GM21825 (cell line): ENCODE measurements around the gene MLLT3.

Source experiments
- ATAC-seq: cut with Tn5 transposase; IDR thresholded peaks from one replicate; pipeline ENCODE4 v1.9.1; 2021; ENCODE audit warnings: mild to moderate bottlenecking, moderate library complexity; ENCODE audit not compliant: unreplicated experiment

MLLT3 gene

GRCh38 chr9:20481437-20481836 lies 140.9 kb downstream of the MLLT3 start:
- no peak for ATAC-seq

- no peak for ATAC-seq
Measured at GRCh38 chr9:20480249-20480648, 142.1 kb downstream of the MLLT3 start.

DNA sequence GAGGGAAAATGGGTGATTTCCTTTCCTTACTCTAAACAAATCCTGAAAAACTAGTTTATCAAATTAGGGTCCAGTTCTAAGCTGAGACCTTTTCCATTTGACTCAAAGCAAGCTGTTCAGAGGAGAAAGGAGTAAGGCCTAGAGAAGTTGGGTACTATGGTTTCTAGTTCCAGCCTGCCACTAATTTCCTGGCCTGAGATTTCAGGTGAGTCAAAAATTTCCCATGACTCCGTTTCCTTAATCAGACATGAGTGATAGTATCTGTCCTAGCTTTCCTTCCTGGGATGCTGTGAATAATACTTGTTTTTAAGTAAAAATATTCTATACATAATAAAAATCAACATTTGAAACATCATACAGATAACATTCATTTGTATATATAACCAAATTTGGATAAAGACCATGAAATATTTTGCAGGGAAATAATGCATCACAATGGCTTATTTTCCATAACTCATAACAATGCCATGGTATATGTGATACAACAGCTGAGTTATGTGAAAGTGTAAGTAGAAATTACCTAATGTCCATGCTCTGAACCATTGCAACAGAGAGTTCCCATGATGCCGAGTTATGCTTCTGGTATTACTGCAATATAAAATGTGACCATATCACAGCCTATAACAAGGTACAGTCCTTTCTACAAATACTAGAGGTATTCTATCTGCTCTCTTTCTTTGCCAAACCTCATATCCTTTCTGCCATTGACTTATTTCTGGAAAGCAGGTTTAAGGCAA lies 142.7 kb downstream of the MLLT3 start:
- peak; percentile 64 for ATAC-seq

GRCh38 chr9:20478786-20479185 lies 143.5 kb downstream of the MLLT3 start:
- no peak for ATAC-seq

DNA sequence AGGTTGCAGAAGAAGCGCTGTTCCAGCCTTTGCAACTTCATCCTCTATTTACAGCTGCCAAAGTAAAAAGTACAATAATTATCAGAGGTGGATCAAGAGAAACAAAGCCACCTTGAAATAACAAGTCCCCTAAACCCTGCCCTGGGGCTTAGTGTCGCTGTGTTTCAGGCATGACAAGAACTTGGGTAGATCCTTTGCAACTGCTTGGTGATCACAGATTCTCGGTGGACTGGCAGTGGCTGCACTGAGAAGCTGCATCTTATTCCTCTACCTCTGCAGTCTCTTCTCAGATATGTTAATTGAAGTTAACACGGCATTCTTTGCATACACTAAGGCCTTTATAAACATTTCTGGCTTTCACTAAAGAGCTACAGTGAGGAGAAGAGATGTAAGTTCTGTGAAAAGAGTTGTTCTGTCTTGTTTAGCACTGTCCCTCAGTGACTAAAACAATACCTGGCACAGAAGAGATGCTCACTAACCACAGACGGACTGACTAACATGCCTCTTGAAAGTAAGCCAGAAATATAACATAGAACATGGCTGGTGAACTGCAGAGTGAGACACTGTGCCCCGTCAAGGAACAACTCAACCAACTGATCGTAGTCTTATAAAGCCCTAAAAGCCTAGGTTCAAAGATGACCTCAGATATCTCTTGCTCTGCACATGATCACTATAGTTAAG lies 144.2 kb downstream of the MLLT3 start:
- ATAC-seq = no peak

GRCh38 chr9:20476912-20477521 lies 145.3 kb downstream of the MLLT3 start:
- no peak for ATAC-seq

GRCh38 chr9:20474496-20474895 lies 147.8 kb downstream of the MLLT3 start:
- ATAC-seq = no peak

DNA sequence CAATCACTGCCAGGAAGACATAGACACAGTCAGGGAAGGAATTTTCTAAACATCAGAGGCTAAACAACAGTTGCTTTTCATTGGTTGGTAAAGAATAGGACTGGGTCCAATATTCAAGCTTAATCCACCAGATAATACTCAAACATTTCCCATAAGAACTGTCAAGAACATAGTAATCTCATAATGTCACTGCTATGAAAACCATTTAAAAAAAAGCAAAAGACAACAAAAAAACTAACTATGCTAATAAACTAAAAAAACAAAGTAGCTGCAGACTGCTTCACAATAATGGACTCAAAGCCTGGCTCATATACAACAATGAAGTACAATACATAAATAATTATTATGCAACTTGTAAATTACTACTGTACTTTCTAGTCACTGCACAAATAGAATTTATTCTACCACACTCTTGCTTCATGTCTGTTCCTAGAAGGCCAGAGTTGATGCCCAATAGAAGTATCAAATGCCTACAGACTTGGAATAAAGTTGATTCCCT lies 148.7 kb downstream of the MLLT3 start:
- ATAC-seq = no peak

DNA sequence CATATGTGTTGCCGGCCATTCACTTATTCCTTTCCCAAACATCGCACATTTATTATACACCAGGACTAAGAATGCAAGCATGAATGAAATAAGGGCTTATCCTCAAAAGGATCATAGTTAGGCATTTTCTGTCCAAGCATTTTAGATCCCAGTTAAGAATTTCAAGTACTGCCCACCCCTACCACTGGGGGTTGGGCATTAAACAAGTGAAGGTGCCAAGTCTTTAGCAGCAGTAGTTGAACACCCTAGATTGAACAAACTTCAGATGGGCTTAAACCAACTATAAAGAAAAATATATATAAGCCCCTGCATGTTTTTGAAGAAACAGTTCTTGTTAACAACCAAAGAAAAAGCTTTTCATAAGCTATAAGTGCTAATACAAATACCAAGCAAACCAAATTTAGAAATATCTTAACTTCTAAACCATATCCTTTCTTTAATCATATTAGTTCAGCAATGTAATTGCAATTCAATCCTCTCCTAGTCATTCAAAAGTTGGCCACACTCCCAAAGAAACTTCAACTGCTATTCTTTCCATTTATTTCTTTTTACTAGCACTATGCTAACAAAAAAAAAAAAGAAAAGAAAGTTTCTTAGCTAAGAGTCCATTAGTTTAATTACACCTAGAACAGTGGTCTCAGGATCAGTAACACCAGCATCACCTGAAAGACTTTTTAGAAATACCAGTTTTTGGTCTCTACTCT lies 149.8 kb downstream of the MLLT3 start:
- ATAC-seq = no peak

DNA sequence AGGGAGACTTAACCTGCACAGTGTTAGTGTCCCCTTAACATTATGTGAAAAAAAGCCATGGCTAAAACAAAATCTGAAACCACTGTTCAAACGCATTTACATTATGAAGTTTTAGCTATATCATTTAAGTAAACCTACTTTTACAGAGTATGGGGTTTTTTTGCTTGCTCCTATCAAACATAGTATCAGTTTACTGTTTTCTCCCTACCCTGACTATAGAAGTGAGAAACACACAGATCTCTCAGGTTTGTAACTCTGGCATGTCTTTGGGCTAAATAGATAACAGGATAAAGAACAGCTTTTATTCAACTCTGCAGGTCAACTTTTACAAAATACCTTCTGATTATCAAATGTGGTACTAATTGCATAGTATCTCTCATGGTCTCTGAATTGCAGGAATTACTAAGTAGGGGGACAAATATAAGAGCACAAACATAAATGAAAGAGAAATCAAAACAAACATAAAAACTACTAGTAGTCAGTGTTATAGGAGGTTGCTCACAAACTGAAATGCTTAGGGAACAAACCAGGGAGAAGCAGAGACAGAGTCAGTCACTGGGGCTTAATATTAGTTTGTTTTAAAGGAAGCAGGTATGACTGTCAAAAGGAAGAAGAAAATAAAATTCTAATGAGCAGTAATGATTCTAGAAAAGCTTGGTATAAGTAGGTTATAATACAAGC lies 155.8 kb downstream of the MLLT3 start:
- ATAC-seq = no peak

DNA sequence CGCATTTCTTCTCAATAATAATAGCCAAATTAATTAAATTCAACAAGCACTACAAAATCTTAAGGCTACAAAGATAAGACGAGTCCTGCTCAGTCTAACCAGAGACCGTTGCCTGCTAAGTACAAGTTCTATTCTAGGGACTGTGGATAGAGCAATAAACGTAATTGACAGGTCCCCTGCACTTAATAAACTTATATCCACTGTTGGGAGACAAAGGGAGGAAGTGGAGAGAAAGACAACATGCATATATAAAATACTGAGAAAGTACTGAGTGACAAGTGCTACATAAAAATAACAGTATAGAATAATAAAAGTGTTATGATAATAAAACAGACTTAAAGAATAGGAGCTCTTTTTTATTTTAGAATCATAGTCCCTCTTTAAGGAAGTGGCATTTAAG lies 158.1 kb downstream of the MLLT3 start:
- ATAC-seq = no peak

- no peak for ATAC-seq
Measured at GRCh38 chr9:20463823-20464222, 158.5 kb downstream of the MLLT3 start.

GRCh38 chr9:20462410-20462809 lies 159.9 kb downstream of the MLLT3 start:
- ATAC-seq = no peak

- ATAC-seq = no peak
Measured at GRCh38 chr9:20447291-20447690, 175.0 kb downstream of the MLLT3 start.

DNA sequence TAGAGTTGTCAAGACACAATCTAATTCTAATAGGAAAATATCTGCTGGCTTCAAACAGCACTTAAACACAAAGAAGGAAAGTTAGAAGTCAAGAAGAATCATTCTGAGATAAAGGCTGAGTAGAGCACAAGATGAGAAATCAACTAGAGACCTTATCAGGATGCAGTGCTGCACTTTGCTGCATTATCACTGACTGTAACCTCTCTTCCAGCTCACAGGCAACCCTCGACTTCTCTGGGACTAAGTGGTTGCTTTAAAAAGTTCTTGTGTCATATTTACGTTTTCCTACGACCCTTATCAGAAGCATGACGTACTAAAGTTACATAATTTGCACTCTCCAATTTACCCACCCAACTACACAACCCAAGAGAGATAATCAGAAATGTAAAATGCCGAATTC lies 176.1 kb downstream of the MLLT3 start:
- ATAC-seq = no peak

DNA sequence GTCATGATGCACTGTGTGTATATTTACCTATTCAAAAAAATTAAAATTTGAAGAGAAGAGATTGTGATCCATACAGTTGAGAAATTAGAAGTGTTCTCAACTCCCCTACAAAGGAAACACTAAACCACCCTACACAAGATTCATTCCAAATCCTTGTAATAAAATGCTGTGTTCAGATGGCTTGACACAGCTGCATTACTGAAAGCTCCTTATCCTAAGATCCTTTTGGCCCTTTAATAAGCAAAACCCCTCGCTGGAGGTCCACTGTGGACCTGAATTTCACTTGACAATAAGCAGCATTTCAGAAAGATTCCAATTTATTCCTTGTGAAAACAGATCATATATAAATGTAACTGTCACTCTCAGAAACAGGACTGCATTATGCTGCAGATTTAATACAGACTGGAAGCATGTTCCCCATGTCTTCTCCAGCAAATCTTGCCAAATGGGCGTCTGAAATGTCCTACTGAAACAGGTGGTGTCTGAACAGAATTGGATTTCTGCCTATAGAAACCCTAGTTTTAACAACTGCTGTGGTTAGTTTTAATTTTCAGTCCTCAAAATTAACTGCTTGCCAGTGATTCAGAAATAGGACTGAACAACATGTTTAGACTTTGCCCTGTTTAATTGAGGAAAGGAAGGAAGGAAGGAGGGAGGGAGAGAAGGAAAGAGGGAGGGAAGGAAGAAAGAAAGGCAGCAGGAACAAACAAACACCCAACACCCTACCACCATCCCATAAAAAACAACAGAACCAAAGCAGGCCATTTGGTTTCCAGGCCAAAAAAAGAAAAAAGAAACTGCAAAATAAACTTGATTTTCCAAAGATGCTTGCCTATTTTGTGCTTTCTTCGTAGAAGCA lies 179.6 kb downstream of the MLLT3 start:
- ATAC-seq = no peak

DNA sequence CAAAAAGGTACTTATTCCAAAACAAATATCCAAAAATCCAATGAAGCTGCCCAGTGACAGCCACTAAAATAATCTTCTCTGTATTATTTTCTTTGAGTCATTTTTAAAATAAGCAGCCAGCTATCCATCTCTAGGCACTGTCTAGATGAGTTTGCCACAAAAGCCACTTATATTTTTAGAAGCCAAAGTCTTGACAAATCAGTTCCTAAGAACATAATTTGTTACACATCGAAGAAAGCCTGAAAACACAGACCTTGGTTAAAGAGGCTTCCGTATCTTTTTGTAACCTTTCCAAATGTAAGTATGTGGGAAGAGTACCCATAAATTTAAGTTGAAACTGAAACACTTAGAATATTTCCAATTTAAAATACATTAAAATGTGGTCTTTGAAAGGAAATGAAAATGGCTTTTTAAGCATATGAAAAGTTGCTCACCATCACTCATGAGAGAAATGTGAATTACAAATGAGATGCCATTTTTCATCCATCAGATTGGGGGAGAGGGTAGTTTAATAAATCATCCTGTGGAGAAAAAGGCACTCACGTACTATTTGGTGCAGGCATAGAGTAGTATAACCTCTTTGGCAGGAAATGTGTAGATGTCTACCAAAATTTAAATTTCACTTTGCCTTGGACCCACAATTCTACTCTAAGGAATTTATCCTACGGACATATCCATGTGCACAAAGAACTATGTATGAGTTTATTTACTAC lies 180.4 kb downstream of the MLLT3 start:
- no peak for ATAC-seq

DNA sequence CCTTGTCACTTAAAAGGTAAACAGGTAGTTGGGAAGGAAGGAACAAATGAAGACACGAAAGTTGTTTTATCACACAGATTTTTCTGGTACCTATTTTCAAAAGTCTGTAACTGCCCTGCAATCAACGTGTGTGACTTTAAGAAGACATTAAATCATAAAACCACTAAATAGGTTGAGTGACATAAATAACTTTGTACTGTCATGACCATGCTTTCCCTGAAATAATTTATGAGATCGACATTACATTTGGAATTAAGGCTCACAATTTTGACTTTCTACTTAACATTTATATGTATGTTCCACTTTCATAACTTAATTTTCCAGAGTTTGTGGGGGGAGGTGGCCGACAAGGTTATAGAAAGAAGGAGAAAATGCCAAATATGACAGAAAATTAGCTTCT lies 181.1 kb downstream of the MLLT3 start:
- no peak for ATAC-seq

DNA sequence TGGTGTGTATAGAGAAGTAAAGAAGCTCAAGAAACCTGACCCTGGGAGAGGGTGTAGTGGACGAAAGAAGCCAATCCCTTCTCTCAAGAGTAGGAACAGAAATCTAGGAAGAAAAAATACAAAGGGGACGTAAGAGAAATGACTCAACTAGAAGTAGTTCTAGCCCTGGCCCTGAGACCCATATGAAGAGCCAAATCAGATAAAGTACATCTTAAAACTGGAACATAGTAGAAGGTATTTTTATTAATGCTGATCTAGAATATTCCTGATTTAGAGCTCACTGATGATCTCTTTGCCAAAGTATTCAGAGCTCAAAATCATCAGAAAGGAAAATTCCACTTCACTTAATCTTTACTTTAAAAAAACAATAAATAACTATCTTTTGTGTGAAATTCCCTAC lies 184.8 kb downstream of the MLLT3 start:
- ATAC-seq = no peak
